Measurements from ENCODE around the gene BGN.

Gene BGN

GRCh38 chrX:153521034-153521433 lies 26.3 kb downstream of the BGN start:
- no peak for TF ChIP-seq CTCF (IDR thresholded peaks at IDR 0.05; ENCODE audit: unreplicated experiment in 3 of 3)
- H3K9me3 Mint-ChIP-seq: peaks cover 14% of the 10 kb centered on the region
- peaks cover 2% of the 10 kb centered on the region for H3K36me3 Mint-ChIP-seq (ENCODE audit: low read depth)
- H3K4me3 Mint-ChIP-seq: no peak overlapping the region
- H3K4me1 Mint-ChIP-seq: no peaks in the 10 kb centered on the region
- H3K27ac Mint-ChIP-seq: no peak overlapping the region
- H3K27me3 Mint-ChIP-seq (ENCODE audit: low read depth): peaks cover 55% of the 10 kb centered on the region

- Mint-ChIP-seq H3K27me3 (ENCODE audit: low read depth) (peaks cover 46% of the 10 kb centered on the region), H3K9me3 (peaks cover 16% of the 10 kb centered on the region), H3K36me3 (ENCODE audit: low read depth) (no peaks in the 10 kb centered on the region), H3K4me1 (peaks cover 5% of the 10 kb centered on the region), H3K4me3 (no peak overlapping the region), H3K27ac (no peak overlapping the region)
- no peak for TF ChIP-seq CTCF (IDR thresholded peaks at IDR 0.05; ENCODE audit: unreplicated experiment in 3 of 3)
Observed at GRCh38 chrX:153522259-153522658, 27.5 kb downstream of the BGN start.

DNA sequence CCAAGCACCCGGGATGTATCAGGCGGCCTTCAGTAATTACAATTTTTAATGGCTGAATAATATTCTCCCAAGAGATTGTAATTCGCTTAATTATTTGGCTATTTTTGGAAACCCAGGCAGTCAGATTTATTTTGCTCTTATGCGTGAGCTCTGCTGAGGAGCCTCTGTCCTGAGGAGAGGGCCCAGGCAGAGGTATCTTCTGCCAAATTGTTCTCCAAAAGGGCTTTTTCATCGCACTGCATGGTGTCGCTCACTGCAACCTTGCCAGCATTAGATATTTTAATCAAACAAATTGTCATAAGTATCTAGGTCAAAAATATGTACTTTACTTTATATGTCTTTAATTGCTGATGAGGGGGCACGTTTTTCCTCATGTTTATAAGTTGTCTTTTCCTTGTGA lies 28.5 kb downstream of the BGN start:
- no peak for TF ChIP-seq CTCF (IDR thresholded peaks at IDR 0.05; ENCODE audit: unreplicated experiment in 3 of 3)
- peaks cover 21% of the 10 kb centered on the region for H3K9me3 Mint-ChIP-seq
- no peaks in the 10 kb centered on the region for H3K36me3 Mint-ChIP-seq (ENCODE audit: low read depth)
- no peak overlapping the region for H3K27ac Mint-ChIP-seq
- H3K4me3 Mint-ChIP-seq: no peak overlapping the region
- H3K4me1 Mint-ChIP-seq: peaks cover 5% of the 10 kb centered on the region
- H3K27me3 Mint-ChIP-seq (ENCODE audit: low read depth): peaks cover 43% of the 10 kb centered on the region

DNA sequence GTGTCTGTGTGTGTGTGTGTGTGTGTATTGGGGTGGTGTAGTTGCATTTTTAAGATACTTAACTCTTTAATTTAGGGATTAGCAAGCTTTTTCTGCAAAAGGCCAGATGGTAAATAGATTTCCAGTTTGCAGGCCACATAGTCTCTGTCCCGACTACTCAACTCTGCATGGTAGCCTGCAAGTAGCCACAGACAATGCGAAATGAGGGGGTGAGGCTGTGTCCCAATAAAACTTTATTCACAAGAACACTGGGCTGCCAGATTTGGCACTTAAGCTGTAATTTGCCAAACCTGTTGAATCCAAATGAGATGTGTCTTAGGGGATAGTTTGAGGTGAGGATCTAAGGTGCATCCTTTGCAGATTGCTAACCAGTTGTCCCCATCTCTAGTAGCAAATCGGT lies 29.5 kb downstream of the BGN start:
- Mint-ChIP-seq H3K27me3 (ENCODE audit: low read depth) (peaks cover 34% of the 10 kb centered on the region), H3K9me3 (peaks cover 20% of the 10 kb centered on the region), H3K36me3 (ENCODE audit: low read depth) (no peaks in the 10 kb centered on the region), H3K4me3 (no peak overlapping the region), H3K4me1 (peaks cover 5% of the 10 kb centered on the region), H3K27ac (no peak overlapping the region)
- TF ChIP-seq CTCF (IDR thresholded peaks at IDR 0.05; ENCODE audit: unreplicated experiment in 3 of 3): no peak

DNA sequence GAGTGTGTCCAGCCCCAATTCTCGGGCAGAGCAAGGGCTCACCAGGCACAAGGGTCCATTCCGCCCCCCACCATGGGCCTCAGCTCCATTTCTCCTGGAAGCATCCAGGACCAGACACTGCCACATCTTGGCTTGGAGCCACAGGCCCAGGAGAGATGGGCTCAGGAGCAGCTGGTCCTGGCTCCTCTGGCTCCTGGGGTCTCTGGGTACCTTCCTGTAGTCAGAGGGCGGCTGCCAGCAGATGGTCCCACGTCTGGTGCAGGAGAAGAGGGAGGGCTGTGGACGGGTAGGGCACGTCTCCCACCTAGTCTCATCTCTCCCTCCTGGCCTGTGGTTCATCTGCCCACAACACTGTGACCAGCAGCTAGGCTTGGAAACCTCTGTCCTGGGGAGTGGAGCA lies 30.7 kb downstream of the BGN start:
- Mint-ChIP-seq H3K27ac (no peak overlapping the region), H3K27me3 (ENCODE audit: low read depth) (peaks cover 28% of the 10 kb centered on the region), H3K36me3 (ENCODE audit: low read depth) (no peaks in the 10 kb centered on the region), H3K4me3 (no peak overlapping the region), H3K9me3 (peaks cover 20% of the 10 kb centered on the region), H3K4me1 (peaks cover 5% of the 10 kb centered on the region)
- no peak for TF ChIP-seq CTCF (IDR thresholded peaks at IDR 0.05; ENCODE audit: unreplicated experiment in 3 of 3)

GRCh38 chrX:153526042-153526441 lies 31.3 kb downstream of the BGN start:
- TF ChIP-seq CTCF (IDR thresholded peaks at IDR 0.05; ENCODE audit: unreplicated experiment in 3 of 3): no peak
- H3K27me3 Mint-ChIP-seq (ENCODE audit: low read depth): peaks cover 22% of the 10 kb centered on the region
- no peak overlapping the region for H3K27ac Mint-ChIP-seq
- peaks cover 5% of the 10 kb centered on the region for H3K4me1 Mint-ChIP-seq
- H3K4me3 Mint-ChIP-seq: no peak overlapping the region
- peaks cover 20% of the 10 kb centered on the region for H3K9me3 Mint-ChIP-seq
- H3K36me3 Mint-ChIP-seq (ENCODE audit: low read depth): no peaks in the 10 kb centered on the region

Data from nephron (organoid).